HG03571 (cell line): ENCODE data around the gene SNAP91.
"Not testable (repeated sequence)": the region's sequence is repeated elsewhere in the genome, so short reads cannot be mapped to it uniquely, and the experiment has no call there.

ENCODE experiments used
- ATAC-seq: cut with Tn5 transposase; IDR thresholded peaks from one replicate; pipeline ENCODE4 v1.9.1; 2021; ENCODE audit not compliant: unreplicated experiment

SNAP91 gene

GRCh38 chr6:83633609-83634008 lies 75.3 kb downstream of the SNAP91 start:
- ATAC-seq, result no peak

DNA sequence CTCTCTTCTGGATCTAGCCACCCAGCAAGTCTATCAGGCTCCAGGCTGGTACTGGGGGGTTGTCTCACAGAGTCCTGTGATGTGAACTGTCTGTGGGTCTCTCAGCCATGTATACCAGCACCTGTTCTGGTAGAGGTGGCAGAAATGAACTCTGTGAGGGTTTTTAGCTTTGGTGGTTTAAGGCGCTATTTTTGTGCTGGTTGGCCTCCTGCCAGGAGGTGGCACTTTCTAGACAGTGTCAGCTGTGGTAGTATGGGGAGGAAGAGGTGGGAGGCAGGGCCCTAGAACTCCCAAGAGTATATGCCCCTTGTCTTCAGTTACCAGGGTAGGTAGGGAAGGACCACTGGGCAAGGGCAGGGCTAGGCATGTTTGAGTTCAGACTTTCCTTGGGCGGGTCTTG lies 75.8 kb downstream of the SNAP91 start:
- ATAC-seq, result no peak

GRCh38 chr6:83629908-83630307 lies 79.0 kb downstream of the SNAP91 start:
- not testable (repeated sequence) for ATAC-seq

DNA sequence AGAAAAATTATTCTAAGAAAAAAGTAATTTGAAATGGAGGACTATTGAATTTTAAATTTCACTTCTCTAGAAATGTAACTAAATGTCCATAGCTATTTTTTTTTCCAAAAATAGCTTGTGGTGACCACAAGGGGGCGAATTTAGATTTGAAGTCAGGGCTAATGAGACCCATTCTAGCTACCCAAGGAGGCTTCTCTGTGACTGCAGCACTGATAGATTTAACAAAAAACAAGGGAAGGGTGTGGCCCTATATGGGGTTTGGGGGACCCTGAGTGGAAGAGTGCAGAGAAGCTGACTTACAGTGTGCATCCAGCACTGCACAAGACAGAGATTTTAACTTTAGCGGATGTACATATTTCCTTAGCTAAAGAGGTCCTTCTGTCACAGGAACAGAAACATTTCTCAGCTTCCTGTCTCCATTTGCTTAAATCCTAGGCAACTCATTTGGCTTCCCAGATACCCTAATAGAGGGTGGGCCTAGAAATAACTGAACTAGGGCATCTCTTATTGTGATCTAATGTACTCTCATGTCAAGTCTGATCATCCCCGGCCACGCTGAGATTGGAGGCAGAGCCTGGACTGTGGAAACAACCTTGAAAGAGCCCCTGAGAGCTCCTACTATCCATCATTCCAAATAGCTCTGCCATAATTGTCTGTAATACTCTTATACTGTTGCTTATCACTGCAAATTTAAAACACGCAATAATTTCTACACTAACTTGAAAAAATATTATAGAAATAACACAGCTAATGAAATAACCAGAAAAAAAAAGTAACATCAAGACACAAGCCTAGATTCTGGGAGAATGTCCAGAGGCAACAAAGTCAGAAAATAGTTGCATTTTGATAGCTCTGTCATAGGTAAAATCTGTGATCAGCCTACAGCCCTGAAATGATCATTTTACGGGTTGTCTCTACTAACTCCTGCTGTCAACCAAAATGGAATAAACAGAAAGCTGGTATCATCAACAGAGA lies 93.6 kb downstream of the SNAP91 start:
- no peak for ATAC-seq

- ATAC-seq, result no peak
Measured at GRCh38 chr6:83613378-83613777, 95.5 kb downstream of the SNAP91 start.

DNA sequence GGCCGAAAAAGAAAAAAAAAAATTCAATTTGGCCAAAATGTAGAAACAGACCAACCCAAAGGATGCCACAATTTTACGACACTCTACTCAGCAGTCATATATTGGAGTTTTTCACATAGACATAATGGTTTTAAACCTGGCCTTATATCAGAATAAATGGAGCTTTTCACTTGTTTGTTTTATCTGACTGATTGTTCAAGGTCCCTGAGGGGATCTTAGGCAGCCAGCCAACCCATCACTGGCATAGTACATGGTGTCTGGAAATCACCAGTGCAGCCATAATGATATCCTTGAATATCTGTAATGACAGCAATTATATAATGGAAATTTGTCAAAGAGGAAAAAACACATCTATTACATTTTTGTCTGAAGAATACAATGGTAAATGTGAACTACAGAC lies 99.7 kb downstream of the SNAP91 start:
- no peak for ATAC-seq

DNA sequence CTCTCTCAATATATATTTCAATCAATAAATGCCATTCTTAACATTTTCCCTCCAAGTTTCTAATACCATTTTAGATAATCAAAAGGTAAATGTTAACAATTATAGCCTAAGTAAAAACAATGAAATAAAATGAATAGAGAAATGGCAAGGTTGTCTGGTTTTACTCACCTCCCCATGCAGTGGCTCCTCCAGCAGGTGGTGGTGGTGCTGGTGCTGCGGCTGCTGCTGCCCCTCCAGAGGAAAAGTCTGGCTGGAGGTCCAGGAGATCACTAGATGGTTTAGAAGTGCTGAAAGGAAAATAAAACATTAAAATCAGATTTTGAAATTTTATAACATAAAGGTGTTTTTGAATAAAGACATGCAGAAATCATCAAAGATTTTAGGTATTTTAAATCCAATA lies 103.4 kb downstream of the SNAP91 start:
- no peak for ATAC-seq

- no peak for ATAC-seq
Measured at GRCh38 chr6:83603551-83603950, 105.3 kb downstream of the SNAP91 start.

- no peak for ATAC-seq
Measured at GRCh38 chr6:83601119-83601518, 107.8 kb downstream of the SNAP91 start.

DNA sequence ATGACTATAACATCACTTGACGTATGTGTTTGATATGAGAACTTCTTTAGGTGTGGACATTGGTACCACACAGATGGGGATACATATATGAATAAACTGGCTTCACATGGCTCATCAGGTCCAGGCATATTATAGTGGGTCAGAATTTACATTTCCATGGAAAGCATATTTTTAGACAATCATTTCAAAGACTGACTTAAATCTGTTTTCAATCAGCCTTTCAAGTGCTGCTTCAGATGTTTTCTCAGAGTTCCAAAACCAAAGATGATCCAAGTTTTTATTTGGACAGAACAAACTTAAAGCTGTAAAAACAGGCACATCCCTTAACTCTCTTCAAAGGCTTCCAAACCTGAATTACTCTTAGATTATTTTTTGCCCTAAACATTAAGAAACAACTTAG lies 108.4 kb downstream of the SNAP91 start:
- ATAC-seq, result no peak

DNA sequence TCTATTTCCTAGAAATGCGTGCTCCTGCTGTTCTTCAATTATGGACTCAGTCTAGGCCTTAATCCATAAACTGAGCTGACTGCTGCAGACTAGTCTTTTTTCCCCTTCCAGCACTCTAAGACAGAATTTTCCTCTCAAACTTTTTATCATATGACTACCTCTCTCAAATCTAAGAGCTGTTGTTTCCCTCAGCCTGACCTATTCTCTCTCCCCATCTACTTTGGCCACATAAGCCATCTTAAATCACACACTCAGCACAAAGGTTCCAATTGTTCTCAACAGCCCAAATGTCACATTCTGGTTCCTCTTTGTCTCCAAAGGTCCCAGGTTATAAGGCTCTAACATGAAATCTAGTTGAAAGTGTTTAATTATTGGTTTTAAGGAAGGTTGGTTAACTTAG lies 111.4 kb downstream of the SNAP91 start:
- no peak for ATAC-seq

- no peak for ATAC-seq
Measured at GRCh38 chr6:83597051-83597450, 111.8 kb downstream of the SNAP91 start.

DNA sequence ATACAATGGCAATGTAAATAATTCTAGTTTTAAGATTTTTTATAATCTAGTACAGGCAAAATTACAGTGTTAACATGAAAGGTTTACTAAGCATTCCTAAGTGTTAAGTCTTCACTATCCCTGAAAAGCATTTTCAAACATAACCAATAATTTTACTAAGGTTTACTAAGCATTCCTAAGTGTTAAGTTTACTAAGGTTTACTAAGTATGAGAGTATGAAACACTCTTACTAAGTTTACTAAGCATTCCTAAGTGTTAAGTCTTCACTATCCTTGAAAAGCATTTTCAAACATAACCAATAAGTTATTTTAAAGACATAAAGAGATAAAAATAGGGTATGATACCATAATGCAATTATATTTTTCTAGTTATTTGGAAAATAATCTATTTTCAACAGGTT lies 114.0 kb downstream of the SNAP91 start:
- ATAC-seq, result no peak

GRCh38 chr6:83593395-83593785 lies 115.5 kb downstream of the SNAP91 start:
- no peak for ATAC-seq

DNA sequence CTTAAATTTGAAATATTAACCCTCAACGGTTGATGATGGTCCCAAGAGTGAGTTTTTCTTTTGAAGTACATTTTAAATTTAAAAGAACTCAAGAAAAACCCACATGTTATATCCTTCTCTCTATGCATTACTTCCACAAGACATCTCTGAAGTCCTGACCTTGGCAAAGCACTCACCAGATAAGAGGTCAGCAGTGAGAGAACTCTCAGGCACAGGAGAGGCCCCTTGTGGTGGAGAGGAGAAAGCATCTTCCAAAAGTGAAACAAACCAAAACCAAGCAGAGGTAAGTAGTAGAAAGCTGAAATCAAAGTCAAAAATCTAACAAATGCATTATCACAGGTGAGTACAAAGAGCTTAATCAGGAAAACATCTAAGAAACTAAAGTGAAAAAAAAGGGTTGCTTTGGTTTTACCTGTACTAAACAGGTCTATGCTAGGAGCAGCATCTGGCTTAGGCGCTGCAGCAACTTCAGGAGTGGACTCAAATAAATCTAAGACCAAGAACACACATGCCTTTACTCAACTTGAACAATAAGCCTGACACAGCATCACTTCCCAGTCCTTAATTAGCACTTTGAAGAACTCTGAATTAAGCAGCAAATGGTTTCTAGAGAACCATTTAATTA lies 116.0 kb downstream of the SNAP91 start:
- ATAC-seq, result peak; percentile 89

- no peak for ATAC-seq
Measured at GRCh38 chr6:83590416-83590815, 118.5 kb downstream of the SNAP91 start.

GRCh38 chr6:83589076-83589475 lies 119.8 kb downstream of the SNAP91 start:
- ATAC-seq, result no peak

DNA sequence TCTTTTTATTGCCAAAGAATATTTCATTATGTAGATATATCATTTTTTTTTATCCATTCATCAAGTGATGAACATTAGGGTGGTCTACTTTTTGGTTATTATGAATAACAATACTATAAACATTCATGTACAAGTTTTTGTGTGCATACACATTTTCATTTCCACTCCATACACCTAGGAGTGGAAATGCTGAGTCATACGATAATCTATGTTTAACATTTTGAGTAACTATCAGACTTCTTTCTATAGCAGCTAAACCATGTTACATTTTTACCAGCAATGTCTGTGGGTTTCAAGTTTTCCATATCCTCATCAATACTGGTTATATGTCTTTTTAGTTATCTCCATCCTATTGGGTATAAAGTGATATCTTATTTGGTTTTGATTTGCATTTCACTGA lies 130.8 kb downstream of the SNAP91 start:
- ATAC-seq, result no peak

DNA sequence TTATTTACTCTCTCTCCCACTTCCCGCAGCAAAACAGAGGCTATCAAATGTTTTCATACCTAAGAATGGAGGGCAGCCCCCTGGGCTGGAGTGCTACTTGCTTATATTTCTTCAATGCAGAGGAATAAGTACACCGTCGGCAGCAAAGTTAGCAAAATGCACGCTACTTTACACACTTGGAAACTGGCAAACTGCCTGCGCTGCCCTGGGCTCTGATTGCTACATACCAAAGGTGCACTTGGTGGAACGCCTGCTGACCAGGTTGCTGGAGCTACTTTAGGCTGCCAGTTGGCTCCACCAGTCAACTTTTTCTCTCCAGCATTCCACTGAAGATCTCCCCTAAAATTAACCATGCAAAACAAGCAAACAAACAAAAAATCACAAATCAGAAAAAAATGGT lies 134.1 kb downstream of the SNAP91 start:
- ATAC-seq, result no peak

- ATAC-seq, result not testable (repeated sequence)
Measured at GRCh38 chr6:83571663-83572185, 137.2 kb downstream of the SNAP91 start.

GRCh38 chr6:83558975-83559374 lies 149.9 kb downstream of the SNAP91 start:
- ATAC-seq, result no peak

DNA sequence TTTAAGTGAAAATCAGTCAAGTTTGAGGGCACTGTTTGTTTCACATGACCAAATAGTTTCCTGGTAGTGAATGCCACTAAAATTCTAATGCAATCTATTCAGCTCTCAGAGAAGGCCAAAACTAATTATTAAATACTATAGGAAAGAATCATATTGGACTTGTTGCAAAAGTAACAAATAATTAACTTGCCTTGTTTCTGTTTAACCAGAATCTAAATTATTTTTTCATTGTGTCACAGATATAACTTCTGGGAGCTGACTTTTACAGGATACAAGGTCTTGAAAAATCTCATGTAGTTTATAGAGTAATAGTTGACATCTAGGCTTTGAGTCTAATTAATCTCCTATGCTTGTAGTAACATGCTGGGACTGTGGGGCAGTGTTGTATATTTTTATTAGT lies 152.0 kb downstream of the SNAP91 start:
- no peak for ATAC-seq
